Suprapubic skin (tissue), 4 donors: ENCODE results near the gene CHD2. TPM values are rescaled to one million over a fixed set of nuclear protein-coding genes. Genes with fewer than 3 reads are reported as not detected.
"Not testable (repeated sequence)": the region's sequence is repeated elsewhere in the genome, so short reads cannot be mapped to it uniquely, and the experiment has no call there.

Experiments
- DNase-seq, 2 donors: peaks; one replicate each; pipeline ENCODE4 v3.0.0-alpha.2; 2019; ENCODE audit warnings: low spot score in 2 of 2
- H3K27ac ChIP-seq: fragments of 200-600 bp; sonication (generic); one replicate; pipeline ENCODE4 v1.5.1; 2019
- H3K27me3 ChIP-seq: fragments of 200-600 bp; sonication (generic); one replicate; pipeline ENCODE4 v1.5.1; 2019
- H3K36me3 ChIP-seq: fragments of 200-600 bp; sonication (generic); one replicate; pipeline ENCODE4 v1.5.1; 2019
- H3K4me1 ChIP-seq: fragments of 200-600 bp; sonication (generic); one replicate; pipeline ENCODE4 v1.5.1; 2019
- H3K4me3 ChIP-seq: fragments of 200-600 bp; sonication (generic); one replicate; pipeline ENCODE4 v1.5.1; 2019; ENCODE audit warnings: mild to moderate bottlenecking
- H3K9me3 ChIP-seq: fragments of 200-600 bp; sonication (generic); one replicate; pipeline ENCODE4 v1.5.1; 2019
- EP300 ChIP-seq: sonication (generic); formaldehyde crosslinking; IDR thresholded peaks from one replicate; pipeline ENCODE4 v1.6.1; 2017; ENCODE audit warnings: antibody characterized with exemption
- POLR2A ChIP-seq, 2 donors: fragments of 450-650 bp; IDR thresholded peaks; one replicate each; pipeline ENCODE4 v1.6.1; 2017; ENCODE audit warnings: antibody characterized with exemption in 2 of 2, mild to moderate bottlenecking in 2 of 2, moderate library complexity in 2 of 2
- POLR2AphosphoS5 ChIP-seq, 3 donors: sonication (generic); formaldehyde crosslinking; IDR thresholded peaks; one replicate each; pipeline ENCODE4 v1.6.1; 2017; ENCODE audit warnings: antibody characterized with exemption in 3 of 3
- WGBS: methylation state at CpG from one replicate; pipeline ENCODE4 v1.1.5; 2018; 5-methylcytosine and 5-hydroxymethylcytosine counted together
- total RNA-seq, 4 donors: library from RNA; depleted of rRNA; stranded (reverse); fragments of >200 nt; gene quantifications; one replicate each; pipeline ENCODE4 v1.1.0, GENCODE V29; 2016
- TF ChIP-seq, protein P1 (sequence below), 2 donors: fragments of 200-600 bp in 1 of 2; fragments of 450-650 bp in 1 of 2; sonication (generic) in 1 of 2; IDR thresholded peaks; one replicate each; pipeline ENCODE4 v1.5.1; 2016 to 2019; ENCODE audit warnings: antibody characterized with exemption in 2 of 2, mild to moderate bottlenecking in 1 of 2, moderate library complexity in 1 of 2

CHD2 gene
- total RNA-seq, 4 donors from 2014 or later = 93.3 to 319 (median 127) TPM

DNA sequence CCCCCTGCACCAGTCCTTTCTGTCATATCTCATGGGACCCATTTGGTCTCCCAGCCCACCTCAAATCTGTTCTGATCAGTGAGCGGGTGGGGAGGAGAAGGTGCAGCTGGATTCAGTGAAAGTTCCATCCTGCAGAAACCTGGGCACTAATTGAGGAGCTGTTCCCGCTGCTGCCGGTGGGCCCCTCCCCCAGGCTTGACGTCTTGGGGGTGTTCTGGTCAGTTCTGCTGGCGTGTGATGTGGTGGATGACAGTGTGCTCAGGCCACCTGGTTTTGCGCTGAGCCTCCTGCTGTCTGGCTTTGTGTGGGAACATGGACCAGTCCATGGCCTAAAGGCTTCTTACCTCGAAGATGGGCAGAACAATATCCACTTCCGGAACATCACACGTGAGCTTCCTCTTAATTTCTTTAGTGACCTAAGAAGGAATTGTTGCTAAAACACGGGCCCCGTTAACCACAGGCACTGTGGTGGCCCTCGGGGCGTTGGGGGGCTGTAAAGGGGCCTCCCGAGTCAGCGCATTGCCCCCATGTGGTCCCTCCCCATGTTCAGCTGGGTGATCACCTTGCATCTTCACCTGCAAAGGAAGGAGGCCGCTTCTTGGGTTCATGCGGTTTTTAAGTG, 129.2 kb downstream of the CHD2 start:
- WGBS = 52% methylated on average over 14 of the region's 17 CpGs
- Histone ChIP-seq H3K27ac (peak overlapping the region; percentile 87), H3K4me3 (no peak overlapping the region), H3K27me3 (no peaks in the 10 kb centered on the region), H3K4me1 (peaks cover 49% of the 10 kb centered on the region), H3K36me3 (peaks cover 24% of the 10 kb centered on the region), H3K9me3 (no peaks in the 10 kb centered on the region)
- no peak for TF ChIP-seq EP300
- peak; percentile 70 to 75 for DNase-seq

DNA sequence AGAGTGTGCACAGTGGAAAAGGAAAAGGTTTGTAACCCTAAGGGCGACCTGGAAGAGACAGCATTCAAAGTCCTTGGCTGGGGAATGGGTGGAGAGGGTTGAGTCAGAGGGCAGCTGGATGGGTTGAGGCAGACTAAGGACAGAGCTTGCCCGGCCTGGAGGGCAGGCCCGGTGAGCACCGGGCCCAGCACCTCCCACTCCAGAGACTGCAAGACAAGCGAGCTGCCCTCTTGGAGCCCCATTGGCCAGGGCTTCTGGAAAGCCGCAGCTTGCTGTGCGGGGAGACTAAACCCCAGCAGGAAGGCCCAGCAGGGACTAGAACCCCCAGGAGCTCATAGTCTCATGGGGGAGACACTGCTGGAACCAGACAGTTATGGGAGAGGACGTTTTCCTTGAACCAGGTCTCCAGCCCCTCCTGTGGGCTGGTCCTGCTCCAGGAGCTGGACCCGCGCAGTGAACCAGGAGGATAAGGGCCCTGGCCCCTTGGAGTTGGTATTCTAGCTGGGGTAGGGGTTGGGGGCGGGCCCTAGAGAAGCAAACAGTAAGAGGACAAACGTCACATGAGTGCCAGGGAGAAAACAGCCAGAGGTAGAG, 129.8 kb downstream of the CHD2 start:
- Histone ChIP-seq H3K36me3 (peaks cover 18% of the 10 kb centered on the region), H3K4me1 (peaks cover 49% of the 10 kb centered on the region), H3K27me3 (no peaks in the 10 kb centered on the region), H3K27ac (peak overlapping the region; percentile 87), H3K4me3 (no peak overlapping the region), H3K9me3 (no peaks in the 10 kb centered on the region)
- WGBS = 50% methylated on average over 11 of the region's 12 CpGs
- no peak for TF ChIP-seq EP300
- TF ChIP-seq, protein P1, sequence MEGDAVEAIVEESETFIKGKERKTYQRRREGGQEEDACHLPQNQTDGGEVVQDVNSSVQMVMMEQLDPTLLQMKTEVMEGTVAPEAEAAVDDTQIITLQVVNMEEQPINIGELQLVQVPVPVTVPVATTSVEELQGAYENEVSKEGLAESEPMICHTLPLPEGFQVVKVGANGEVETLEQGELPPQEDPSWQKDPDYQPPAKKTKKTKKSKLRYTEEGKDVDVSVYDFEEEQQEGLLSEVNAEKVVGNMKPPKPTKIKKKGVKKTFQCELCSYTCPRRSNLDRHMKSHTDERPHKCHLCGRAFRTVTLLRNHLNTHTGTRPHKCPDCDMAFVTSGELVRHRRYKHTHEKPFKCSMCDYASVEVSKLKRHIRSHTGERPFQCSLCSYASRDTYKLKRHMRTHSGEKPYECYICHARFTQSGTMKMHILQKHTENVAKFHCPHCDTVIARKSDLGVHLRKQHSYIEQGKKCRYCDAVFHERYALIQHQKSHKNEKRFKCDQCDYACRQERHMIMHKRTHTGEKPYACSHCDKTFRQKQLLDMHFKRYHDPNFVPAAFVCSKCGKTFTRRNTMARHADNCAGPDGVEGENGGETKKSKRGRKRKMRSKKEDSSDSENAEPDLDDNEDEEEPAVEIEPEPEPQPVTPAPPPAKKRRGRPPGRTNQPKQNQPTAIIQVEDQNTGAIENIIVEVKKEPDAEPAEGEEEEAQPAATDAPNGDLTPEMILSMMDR (IDR thresholded peaks at IDR 0.05) = no peak
- no peak for TF ChIP-seq POLR2AphosphoS5 (IDR thresholded peaks at IDR 0.05)
- no peak for TF ChIP-seq POLR2A (IDR thresholded peaks at IDR 0.05)
- DNase-seq = peak; percentile 67 to 74

DNA sequence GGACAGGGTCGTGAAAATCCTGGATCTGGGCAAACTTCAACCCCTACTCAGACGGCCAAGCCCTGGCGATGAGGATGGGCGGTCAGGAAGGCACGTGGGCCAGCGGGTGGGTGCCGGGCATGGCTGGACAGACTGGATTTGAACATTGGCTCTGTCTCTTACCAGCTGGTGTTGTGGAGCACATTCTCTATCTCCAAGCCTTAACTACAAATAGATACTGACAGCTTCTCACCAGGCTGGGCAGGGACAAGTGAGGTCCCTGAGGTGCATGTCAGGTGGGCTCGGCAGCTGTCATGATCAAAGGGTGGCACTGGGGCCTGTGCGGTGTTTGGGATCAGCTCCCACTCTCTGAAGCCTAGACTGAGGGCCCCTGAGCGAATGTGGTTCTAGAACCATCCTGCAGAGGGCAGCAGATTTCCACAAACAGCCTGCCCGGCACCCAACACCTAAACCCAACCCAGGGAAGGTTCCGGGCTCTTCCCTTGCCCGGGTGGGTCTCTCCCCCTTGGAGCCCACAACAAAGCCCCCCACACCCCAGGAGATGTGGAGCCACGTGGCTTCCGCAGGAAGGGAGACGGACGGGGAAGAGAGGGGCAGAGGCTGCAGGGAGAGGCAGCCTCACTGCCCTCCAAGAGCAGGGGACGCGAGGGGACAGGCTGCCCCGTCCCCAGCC, 130.4 kb downstream of the CHD2 start:
- TF ChIP-seq POLR2A (IDR thresholded peaks at IDR 0.05) = no peak
- TF ChIP-seq, protein P1 (IDR thresholded peaks at IDR 0.05) = peak; percentile 54 to 80
- Histone ChIP-seq H3K36me3 (peaks cover 12% of the 10 kb centered on the region), H3K4me1 (peaks cover 49% of the 10 kb centered on the region), H3K9me3 (no peaks in the 10 kb centered on the region), H3K27me3 (no peaks in the 10 kb centered on the region), H3K4me3 (no peak overlapping the region), H3K27ac (peak overlapping the region; percentile 87)
- peak; percentile 85 to 91 for DNase-seq
- WGBS = 25% methylated on average over 14 of the region's 20 CpGs

DNA sequence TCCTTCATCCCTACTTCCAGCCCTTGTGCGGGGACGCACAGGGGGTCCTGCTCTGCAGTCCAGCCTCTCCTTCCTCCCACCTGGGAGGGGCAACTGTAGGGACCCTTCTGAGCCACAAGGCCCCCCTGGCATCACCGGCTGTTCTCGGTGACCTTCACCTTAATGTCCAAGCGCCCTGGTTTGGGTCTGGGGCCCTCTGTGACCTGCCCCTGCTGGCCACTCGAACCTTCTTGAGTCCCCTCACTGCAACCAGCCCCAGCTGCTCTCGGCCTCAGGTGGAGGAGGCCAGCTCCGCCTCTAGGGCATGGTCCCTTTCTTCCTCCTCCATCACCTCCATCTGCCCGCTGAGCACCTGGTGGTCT, 131.0 kb downstream of the CHD2 start:
- H3K4me3 ChIP-seq = no peak overlapping the region
- 68% methylated on average over 9 of the region's 9 CpGs for WGBS
- no peaks in the 10 kb centered on the region for H3K9me3 ChIP-seq
- H3K36me3 ChIP-seq = peaks cover 8% of the 10 kb centered on the region
- peaks cover 49% of the 10 kb centered on the region for H3K4me1 ChIP-seq
- H3K27ac ChIP-seq = no peak overlapping the region
- no peaks in the 10 kb centered on the region for H3K27me3 ChIP-seq
- peak in 1 of 2 donors; percentile 64 for DNase-seq
- TF ChIP-seq EP300 (no peak), POLR2AphosphoS5 (IDR thresholded peaks at IDR 0.05) (no peak), POLR2A (IDR thresholded peaks at IDR 0.05) (no peak)
- TF ChIP-seq, protein P1 (IDR thresholded peaks at IDR 0.05) = no peak

DNA sequence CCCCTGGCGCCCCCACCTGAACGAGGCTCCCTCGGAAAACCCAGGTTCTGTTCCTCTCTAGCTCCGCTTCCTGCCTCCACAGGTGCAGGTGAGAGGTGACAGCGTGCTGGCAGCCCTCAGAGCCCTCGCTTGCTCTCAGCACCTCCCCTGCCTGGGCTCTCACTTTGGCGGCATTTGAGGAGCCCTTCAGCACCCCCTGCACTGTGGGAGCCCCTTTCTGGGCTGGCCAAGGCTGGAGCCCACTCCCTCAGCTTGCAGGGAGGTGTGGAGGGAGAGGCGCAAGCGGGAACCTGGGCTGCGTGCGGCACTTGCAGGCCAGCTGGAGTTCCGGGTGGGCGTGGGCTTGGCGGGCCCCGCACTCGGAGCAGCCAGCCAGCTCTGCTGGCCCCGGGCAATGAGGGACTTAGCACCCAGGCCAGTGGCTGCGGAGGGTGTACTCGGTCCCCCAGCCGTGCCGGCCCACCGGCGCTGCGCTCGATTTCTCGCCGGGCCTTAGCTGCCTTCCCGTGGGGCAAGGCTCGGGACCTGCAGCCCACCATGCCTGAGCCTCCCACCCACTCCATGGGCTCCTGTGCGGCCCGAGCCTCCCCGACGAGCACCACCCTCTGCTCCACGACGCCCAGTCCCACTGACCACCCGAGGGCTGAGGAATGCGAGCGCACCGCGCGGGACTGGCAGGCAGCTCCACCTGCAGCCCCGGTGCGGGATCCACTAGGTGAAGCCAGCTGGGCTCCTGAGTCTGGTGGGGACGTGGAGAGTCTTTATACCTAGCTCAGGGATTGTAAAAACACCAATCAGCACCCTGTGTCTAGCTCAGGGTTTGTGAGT, 131.6 kb downstream of the CHD2 start:
- not testable (repeated sequence) for H3K36me3 ChIP-seq, H3K27ac ChIP-seq, H3K27me3 ChIP-seq, H3K9me3 ChIP-seq, H3K4me3 ChIP-seq
- 87% methylated on average over 9 of the region's 44 CpGs for WGBS
- DNase-seq = peak; percentile 58 to 70
- H3K4me1 ChIP-seq = peaks cover 44% of the 10 kb centered on the region

DNA sequence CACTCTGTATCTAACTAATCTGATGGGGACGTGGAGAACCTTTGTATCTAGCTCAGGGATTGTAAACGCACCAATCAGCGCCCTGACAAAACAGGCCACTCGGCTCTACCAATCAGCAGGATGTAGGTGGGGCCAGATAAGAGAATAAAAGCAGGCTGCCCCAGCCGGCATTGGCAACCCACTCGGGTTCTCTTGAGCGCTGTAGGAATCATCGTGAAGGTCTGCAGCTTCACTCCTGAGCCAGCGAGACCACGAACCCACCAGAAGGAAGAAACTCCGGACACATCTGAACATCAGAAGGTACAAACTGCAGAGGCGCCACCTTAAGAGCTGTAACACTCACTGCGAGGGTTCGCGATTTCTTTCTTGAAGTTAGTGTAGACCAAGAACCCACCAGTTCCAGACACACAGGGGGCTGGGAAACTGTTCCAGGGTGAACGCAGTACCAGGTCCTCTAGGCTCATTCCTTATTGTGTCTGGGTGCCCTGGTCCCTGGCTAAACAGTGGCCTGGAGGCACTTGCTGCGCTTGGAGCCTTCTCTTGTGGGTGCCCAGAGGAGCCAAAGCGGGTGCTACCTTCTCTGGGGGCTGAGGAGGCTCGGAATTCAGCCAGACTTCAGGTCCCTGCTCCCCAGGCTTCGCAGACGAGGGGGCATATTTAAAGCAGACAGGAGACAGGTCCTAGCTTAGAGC, 132.5 kb downstream of the CHD2 start:
- H3K4me3 ChIP-seq, H3K36me3 ChIP-seq, H3K9me3 ChIP-seq, H3K27ac ChIP-seq, H3K27me3 ChIP-seq: not testable (repeated sequence)
- peak; percentile 46 to 65 for DNase-seq
- peaks cover 44% of the 10 kb centered on the region for H3K4me1 ChIP-seq
- 96% methylated on average over 21 of the region's 21 CpGs for WGBS
